Liver (tissue), 9 donors: Measurements from ENCODE around the gene C1GALT1. TPM values are rescaled to one million over a fixed set of nuclear protein-coding genes. Genes with fewer than 3 reads are reported as not detected.

ENCODE experiments used
- DNase-seq: peaks from one replicate; pipeline ENCODE4 v3.0.0-alpha.2; 2017; ENCODE audit warnings: low spot score
- H3K27ac ChIP-seq, 2 donors: one replicate each; pipeline ENCODE4 v1.7.0; 2013; ENCODE audit warnings: inconsistent platforms in 2 of 2, low read length in 2 of 2, control low read depth in 1 of 2, low read depth in 1 of 2, mild to moderate bottlenecking in 1 of 2
- H3K27me3 ChIP-seq, 4 donors: one replicate each; pipeline versions ENCODE4 v1.6.1 to v1.7.0; 2013; ENCODE audit warnings: low read length in 3 of 4, inconsistent platforms in 1 of 4, mild to moderate bottlenecking in 1 of 4, moderate library complexity in 1 of 4; ENCODE audit not compliant: control insufficient read depth in 4 of 4, insufficient read depth in 4 of 4
- H3K36me3 ChIP-seq, 4 donors: one replicate each; pipeline versions ENCODE4 v1.6.1 to v1.7.0; 2013; ENCODE audit warnings: low read length in 3 of 4, mild to moderate bottlenecking in 3 of 4, low read depth in 1 of 4, moderate library complexity in 1 of 4; ENCODE audit not compliant: control insufficient read depth in 4 of 4, insufficient read depth in 3 of 4
- H3K4me1 ChIP-seq, 4 donors: one replicate each; pipeline versions ENCODE4 v1.6.1 to v1.7.0; 2013; ENCODE audit warnings: low read length in 3 of 4, mild to moderate bottlenecking in 3 of 4, moderate library complexity in 1 of 4; ENCODE audit not compliant: control insufficient read depth in 4 of 4, insufficient read depth in 4 of 4
- H3K4me3 ChIP-seq, 3 donors: one replicate each; pipeline versions ENCODE4 v1.6.1 to v1.7.0; 2013; ENCODE audit warnings: low read length in 3 of 3, control low read depth in 1 of 3, low read depth in 1 of 3, mild to moderate bottlenecking in 1 of 3
- H3K9ac ChIP-seq, 2 donors: one replicate each; pipeline ENCODE4 v1.7.0; 2013; ENCODE audit warnings: low read length in 2 of 2, mild to moderate bottlenecking in 2 of 2, moderate library complexity in 2 of 2, control low read depth in 1 of 2, low read depth in 1 of 2
- H3K9me3 ChIP-seq, 4 donors: one replicate each; pipeline versions ENCODE4 v1.6.1 to v1.7.0; 2013; ENCODE audit warnings: low read length in 3 of 4; ENCODE audit not compliant: control insufficient read depth in 4 of 4
- EGR1 ChIP-seq, 2 donors: IDR thresholded peaks; 2 replicates each; pipeline ENCODE4 v1.6.1; 2016 to 2018; ENCODE audit warnings: antibody characterized with exemption in 2 of 2, low read depth in 2 of 2
- FOXA1 ChIP-seq: IDR thresholded peaks from 2 replicates; pipeline ENCODE4 v1.6.1; 2016; ENCODE audit warnings: antibody characterized with exemption
- FOXA2 ChIP-seq: IDR thresholded peaks from 2 replicates; pipeline ENCODE4 v1.6.1; 2016; ENCODE audit warnings: antibody characterized with exemption
- GABPA ChIP-seq, 2 donors: IDR thresholded peaks in 1 of 2; conservative IDR thresholded peaks in 1 of 2; 2 replicates each; pipeline ENCODE4 v1.6.1; 2016; ENCODE audit warnings: antibody characterized with exemption in 2 of 2, mild to moderate bottlenecking in 1 of 2, moderate library complexity in 1 of 2
- HNF4A ChIP-seq, 2 donors: conservative IDR thresholded peaks; 2 replicates each; pipeline ENCODE4 v1.6.1; 2016; ENCODE audit warnings: antibody characterized with exemption in 2 of 2, mild to moderate bottlenecking in 2 of 2
- JUND ChIP-seq, 2 donors: IDR thresholded peaks; 2 replicates each; pipeline ENCODE4 v1.6.1; 2016; ENCODE audit warnings: antibody characterized with exemption in 2 of 2
- RAD21 ChIP-seq, 2 donors: IDR thresholded peaks; 2 replicates each; pipeline ENCODE4 v1.6.1; 2016; ENCODE audit warnings: antibody characterized with exemption in 2 of 2, mild to moderate bottlenecking in 2 of 2
- RXRA ChIP-seq, 2 donors: IDR thresholded peaks; 2 replicates each; pipeline ENCODE4 v1.6.1; 2017 to 2018; ENCODE audit warnings: antibody characterized with exemption in 2 of 2, mild to moderate bottlenecking in 1 of 2
- SP1 ChIP-seq: IDR thresholded peaks from 2 replicates; pipeline ENCODE4 v1.6.1; 2018; ENCODE audit warnings: antibody characterized with exemption, mild to moderate bottlenecking
- TAF1 ChIP-seq: conservative IDR thresholded peaks from 2 replicates; pipeline ENCODE4 v1.6.1; 2016; ENCODE audit warnings: antibody characterized with exemption, mild to moderate bottlenecking
- WGBS: extraction: QIAGEN DNeasy Blood & Tissue Kit; methylation state at CpG from one replicate; pipeline ENCODE4 v1.1.7; 2013; 5-methylcytosine and 5-hydroxymethylcytosine counted together
- polyA plus RNA-seq, 2 donors: library from polyadenylated mRNA; stranded (reverse) in 1 of 2; unstranded in 1 of 2; fragments of 200-250 nt in 1 of 2; fragments of >200 nt in 1 of 2; fragmentation: Nextera tagmentation in 1 of 2; extraction: Ambion mirVana in 1 of 2; gene quantifications; one replicate each; pipeline versions ENCODE4 v1.2.1 to v1.2.3, GENCODE V29; 2013 to 2015
- total RNA-seq, 2 donors: library from RNA; depleted of rRNA; stranded (reverse); fragments of >200 nt; gene quantifications; one replicate each; pipeline ENCODE4 v1.2.3, GENCODE V29; 2014
- TF ChIP-seq, protein P1 (sequence below): IDR thresholded peaks from 2 replicates; pipeline ENCODE4 v1.6.1; 2016; ENCODE audit warnings: antibody characterized with exemption
- TF ChIP-seq, protein P2 (sequence below): IDR thresholded peaks from 2 replicates; pipeline ENCODE4 v1.6.1; 2016; ENCODE audit warnings: antibody characterized with exemption, mild to moderate bottlenecking
- TF ChIP-seq, protein P3 (sequence below): IDR thresholded peaks from 2 replicates; pipeline ENCODE4 v1.6.1; 2016; ENCODE audit warnings: antibody characterized with exemption
- donor health status: healthy.
- donor health status: healthy.
- donor health status: healthy.
- donor health status: healthy.
- donor health status: healthy.

Gene C1GALT1
- total and polyA plus RNA-seq, 4 donors = 5.6 to 28.6 (median 12.5) TPM

GRCh38 chr7:7157887-7158271 is 24.5 kb upstream of the C1GALT1 start (continued):
- TF ChIP-seq, protein P1, sequence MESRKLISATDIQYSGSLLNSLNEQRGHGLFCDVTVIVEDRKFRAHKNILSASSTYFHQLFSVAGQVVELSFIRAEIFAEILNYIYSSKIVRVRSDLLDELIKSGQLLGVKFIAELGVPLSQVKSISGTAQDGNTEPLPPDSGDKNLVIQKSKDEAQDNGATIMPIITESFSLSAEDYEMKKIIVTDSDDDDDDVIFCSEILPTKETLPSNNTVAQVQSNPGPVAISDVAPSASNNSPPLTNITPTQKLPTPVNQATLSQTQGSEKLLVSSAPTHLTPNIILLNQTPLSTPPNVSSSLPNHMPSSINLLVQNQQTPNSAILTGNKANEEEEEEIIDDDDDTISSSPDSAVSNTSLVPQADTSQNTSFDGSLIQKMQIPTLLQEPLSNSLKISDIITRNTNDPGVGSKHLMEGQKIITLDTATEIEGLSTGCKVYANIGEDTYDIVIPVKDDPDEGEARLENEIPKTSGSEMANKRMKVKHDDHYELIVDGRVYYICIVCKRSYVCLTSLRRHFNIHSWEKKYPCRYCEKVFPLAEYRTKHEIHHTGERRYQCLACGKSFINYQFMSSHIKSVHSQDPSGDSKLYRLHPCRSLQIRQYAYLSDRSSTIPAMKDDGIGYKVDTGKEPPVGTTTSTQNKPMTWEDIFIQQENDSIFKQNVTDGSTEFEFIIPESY = no peak
- no peak for TF ChIP-seq GABPA (IDR thresholded peaks at IDR 0.05 in 1 of 2, conservative IDR thresholded peaks at IDR 0.05 in 1 of 2)
- no peak for TF ChIP-seq FOXA1
- no peak for TF ChIP-seq HNF4A (conservative IDR thresholded peaks at IDR 0.05)

- H3K4me1 ChIP-seq = no peaks in the 10 kb centered on the region
- TF ChIP-seq, protein P2, sequence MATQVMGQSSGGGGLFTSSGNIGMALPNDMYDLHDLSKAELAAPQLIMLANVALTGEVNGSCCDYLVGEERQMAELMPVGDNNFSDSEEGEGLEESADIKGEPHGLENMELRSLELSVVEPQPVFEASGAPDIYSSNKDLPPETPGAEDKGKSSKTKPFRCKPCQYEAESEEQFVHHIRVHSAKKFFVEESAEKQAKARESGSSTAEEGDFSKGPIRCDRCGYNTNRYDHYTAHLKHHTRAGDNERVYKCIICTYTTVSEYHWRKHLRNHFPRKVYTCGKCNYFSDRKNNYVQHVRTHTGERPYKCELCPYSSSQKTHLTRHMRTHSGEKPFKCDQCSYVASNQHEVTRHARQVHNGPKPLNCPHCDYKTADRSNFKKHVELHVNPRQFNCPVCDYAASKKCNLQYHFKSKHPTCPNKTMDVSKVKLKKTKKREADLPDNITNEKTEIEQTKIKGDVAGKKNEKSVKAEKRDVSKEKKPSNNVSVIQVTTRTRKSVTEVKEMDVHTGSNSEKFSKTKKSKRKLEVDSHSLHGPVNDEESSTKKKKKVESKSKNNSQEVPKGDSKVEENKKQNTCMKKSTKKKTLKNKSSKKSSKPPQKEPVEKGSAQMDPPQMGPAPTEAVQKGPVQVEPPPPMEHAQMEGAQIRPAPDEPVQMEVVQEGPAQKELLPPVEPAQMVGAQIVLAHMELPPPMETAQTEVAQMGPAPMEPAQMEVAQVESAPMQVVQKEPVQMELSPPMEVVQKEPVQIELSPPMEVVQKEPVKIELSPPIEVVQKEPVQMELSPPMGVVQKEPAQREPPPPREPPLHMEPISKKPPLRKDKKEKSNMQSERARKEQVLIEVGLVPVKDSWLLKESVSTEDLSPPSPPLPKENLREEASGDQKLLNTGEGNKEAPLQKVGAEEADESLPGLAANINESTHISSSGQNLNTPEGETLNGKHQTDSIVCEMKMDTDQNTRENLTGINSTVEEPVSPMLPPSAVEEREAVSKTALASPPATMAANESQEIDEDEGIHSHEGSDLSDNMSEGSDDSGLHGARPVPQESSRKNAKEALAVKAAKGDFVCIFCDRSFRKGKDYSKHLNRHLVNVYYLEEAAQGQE = no peak
- no peak for TF ChIP-seq SP1
- no peak for TF ChIP-seq TAF1
- TF ChIP-seq, protein P3, sequence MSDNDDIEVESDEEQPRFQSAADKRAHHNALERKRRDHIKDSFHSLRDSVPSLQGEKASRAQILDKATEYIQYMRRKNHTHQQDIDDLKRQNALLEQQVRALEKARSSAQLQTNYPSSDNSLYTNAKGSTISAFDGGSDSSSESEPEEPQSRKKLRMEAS = no peak
- TF ChIP-seq FOXA2 = no peak
- TF ChIP-seq EGR1 (IDR thresholded peaks at IDR 0.05; ENCODE audit: low read depth in 2 of 2) = no peak
- TF ChIP-seq FOXA1 = no peak
- TF ChIP-seq, protein P1 = no peak
- TF ChIP-seq RAD21 (IDR thresholded peaks at IDR 0.05) = no peak
- no peak for TF ChIP-seq JUND (IDR thresholded peaks at IDR 0.05)
- TF ChIP-seq RXRA (IDR thresholded peaks at IDR 0.05) = no peak
- H3K4me3 ChIP-seq = no peak overlapping the region
- no peaks in the 10 kb centered on the region for H3K27me3 ChIP-seq
- no peak overlapping the region for H3K9ac ChIP-seq
- H3K9me3 ChIP-seq = peaks cover 0 to 2% (median 0%) of the 10 kb centered on the region in 4 donors
- H3K36me3 ChIP-seq = no peaks in the 10 kb centered on the region
- DNase-seq = no peak
- no peak overlapping the region for H3K27ac ChIP-seq
- WGBS = 63% methylated on average over 6 of the region's 6 CpGs
These were observed 23.2 kb upstream of the C1GALT1 start for GRCh38 chr7:7159063-7159658.
